GM06990 (cell line): Measurements from ENCODE around the gene MFSD11.
A peak's percentile ranks its signal among the peaks of the same experiment; 100 is the strongest.

Experiments
- DNase-seq: peaks from one replicate; pipeline ENCODE4 v3.0.0-alpha.2; 2011; ENCODE audit not compliant: insufficient read length; ENCODE audit errors: extremely low read depth
- H3K27me3 ChIP-seq: replicated peaks from 2 replicates; pipeline ENCODE4 v1.6.0; 2011; ENCODE audit warnings: low read length; ENCODE audit not compliant: control insufficient read depth, insufficient read depth
- H3K36me3 ChIP-seq: 2 replicates; pipeline ENCODE4 v1.5.1; 2011; ENCODE audit warnings: low read length; ENCODE audit not compliant: control insufficient read depth, insufficient read depth
- H3K4me3 ChIP-seq: replicated peaks from 2 replicates; pipeline ENCODE4 v1.5.1; 2011; ENCODE audit warnings: low read depth, mild to moderate bottlenecking, control low read depth, low read length
- CTCF ChIP-seq: IDR thresholded peaks from 2 replicates; pipeline ENCODE4 v1.5.1; 2011; ENCODE audit warnings: low read length, control low read depth, mild to moderate bottlenecking, inconsistent platforms; ENCODE audit not compliant: insufficient read depth, poor library complexity, severe bottlenecking

MFSD11 gene

GRCh38 chr17:76713765-76714164 lies 24.2 kb upstream of the MFSD11 start:
- no peak for TF ChIP-seq CTCF
- Histone ChIP-seq H3K4me3 (no peak overlapping the region), H3K27me3 (no peaks in the 10 kb centered on the region), H3K36me3 (peaks cover 11% of the 10 kb centered on the region)
- DNase-seq: no peak

DNA sequence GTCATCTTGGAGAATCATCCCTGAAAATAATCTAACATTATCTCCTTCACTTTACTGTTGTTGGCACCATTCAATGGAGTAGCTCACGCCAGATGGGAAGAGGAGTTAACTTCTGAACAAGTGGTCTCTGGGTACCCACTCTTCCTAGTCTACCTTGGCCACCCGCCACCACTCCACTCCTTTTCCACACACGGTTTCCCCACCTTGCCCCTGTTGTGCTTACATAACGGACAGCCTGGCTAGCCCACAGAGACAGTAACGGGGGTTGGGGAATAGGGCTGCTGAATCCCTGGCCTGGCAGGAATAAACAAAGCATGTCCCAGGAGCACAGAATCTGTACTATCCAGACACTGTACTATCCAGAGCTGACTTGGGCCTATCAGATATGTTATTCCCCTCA lies 23.6 kb upstream of the MFSD11 start:
- no peak for DNase-seq
- TF ChIP-seq CTCF: no peak
- Histone ChIP-seq H3K36me3 (peaks cover 13% of the 10 kb centered on the region), H3K4me3 (no peak overlapping the region), H3K27me3 (no peaks in the 10 kb centered on the region)

DNA sequence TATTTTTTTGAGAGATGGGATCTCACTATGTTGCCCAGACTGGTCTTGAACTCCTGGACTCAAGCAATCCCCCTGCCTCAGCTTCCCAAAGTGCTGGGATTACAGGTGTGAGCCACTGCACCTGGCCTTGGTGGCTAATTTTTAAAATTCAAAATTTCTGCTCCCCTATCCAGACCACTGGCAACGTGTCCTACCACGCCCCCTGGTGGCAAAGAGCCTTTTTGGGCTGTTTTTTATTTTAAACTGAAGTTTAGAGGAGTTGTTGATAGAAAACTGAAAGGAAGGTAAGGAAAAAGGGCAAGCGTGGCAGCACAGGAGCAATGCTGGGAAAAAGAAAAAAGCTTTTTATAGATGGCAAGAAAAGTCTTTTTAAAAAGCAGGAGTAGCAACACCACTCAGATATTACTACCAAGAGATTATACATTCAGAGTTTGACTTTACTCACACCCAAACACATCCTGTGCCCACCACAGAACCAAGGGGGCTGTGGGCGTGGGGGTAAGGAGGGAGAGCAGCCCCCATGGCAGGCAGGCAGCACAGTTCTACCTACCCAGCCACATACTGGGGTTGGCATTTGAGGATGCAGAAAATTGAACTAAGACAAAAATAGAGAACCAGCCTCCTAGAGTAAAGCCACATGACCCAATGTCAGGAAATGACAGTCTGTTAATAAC lies 23.0 kb upstream of the MFSD11 start:
- Histone ChIP-seq H3K4me3 (no peak overlapping the region), H3K27me3 (no peaks in the 10 kb centered on the region), H3K36me3 (peaks cover 13% of the 10 kb centered on the region)
- TF ChIP-seq CTCF: peak; percentile 79
- no peak for DNase-seq

DNA sequence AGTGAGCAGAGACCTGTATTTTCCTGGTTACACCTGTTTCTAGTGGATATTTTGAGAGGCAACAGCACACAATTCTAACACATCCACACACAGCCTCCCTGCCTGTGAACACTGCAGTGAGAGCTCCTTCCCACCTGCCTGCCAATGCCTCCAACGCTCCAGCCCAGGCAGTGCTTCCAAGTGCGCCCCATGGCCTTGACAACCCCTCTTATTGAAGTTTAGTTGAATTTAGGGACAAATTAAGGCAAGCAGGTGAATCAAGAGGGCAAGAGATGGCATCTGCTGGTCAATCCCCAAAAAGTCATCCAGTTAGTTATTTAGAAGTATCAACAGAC lies 22.5 kb upstream of the MFSD11 start:
- H3K4me3 ChIP-seq: no peak overlapping the region
- DNase-seq: no peak
- TF ChIP-seq CTCF: no peak
- peaks cover 17% of the 10 kb centered on the region for H3K36me3 ChIP-seq
- H3K27me3 ChIP-seq: no peaks in the 10 kb centered on the region

DNA sequence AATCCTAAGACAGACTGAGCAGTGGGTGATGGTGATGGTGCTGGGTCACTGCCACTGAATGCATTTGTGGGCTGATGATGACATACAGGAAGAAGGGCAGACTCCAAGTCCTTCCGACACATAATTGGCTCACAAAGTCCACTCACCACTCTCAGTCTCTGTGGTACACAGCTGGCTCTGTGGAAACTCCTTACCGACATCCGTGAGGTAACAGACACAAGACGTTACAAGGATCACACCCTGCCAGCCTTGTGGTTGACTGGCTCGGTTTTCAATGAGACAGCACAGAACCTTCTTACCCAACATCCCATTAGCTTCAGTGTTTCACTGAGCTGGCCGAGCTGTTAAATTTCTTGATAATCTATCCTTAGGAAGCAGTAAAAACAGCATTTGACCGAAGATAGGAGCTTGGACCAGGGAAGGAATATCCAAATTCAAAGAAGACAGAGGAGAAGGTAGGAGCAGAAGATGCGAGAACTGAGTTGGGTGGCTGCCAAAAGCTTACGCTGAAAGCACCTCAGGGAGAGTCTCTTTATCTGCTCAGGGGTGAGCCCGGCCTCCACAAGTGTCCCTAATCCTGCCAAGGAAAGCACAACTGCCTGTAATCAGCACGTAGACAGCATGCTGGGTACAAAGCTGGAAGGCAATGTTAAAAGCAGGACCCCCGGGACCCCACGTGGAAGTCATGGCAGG lies 21.6 kb upstream of the MFSD11 start:
- no peak for TF ChIP-seq CTCF
- Histone ChIP-seq H3K27me3 (no peaks in the 10 kb centered on the region), H3K4me3 (no peak overlapping the region), H3K36me3 (peaks cover 21% of the 10 kb centered on the region)
- DNase-seq: no peak
